SK-N-MC (cell line): Measurements from ENCODE around the gene APOA4.

ENCODE experiments used
- DNase-seq: peaks from one replicate; pipeline ENCODE4 v3.0.0-alpha.2; 2011; ENCODE audit warnings: low read depth, low spot score
- H3K27ac ChIP-seq: fragments of 200-600 bp; sonication (generic); 2 replicates; pipeline ENCODE4 v1.5.1; 2016; ENCODE audit warnings: mixed run types
- H3K36me3 ChIP-seq: fragments of 200-600 bp; sonication (generic); 2 replicates; pipeline ENCODE4 v1.6.1; 2017; ENCODE audit warnings: antibody characterized with exemption, low read length, mixed read lengths; ENCODE audit not compliant: insufficient read depth
- H3K4me3 ChIP-seq: fragments of 200-600 bp; sonication (generic); 2 replicates; pipeline ENCODE4 v1.5.1; 2016
- H3K9ac ChIP-seq: fragments of 200-600 bp; sonication (generic); 2 replicates; pipeline ENCODE4 v1.8.0; 2017; ENCODE audit warnings: mixed run types, mixed read lengths; ENCODE audit not compliant: insufficient read length
- H3K9me3 ChIP-seq: fragments of 200-600 bp; sonication (generic); 2 replicates; pipeline ENCODE4 v1.6.1; 2017; ENCODE audit warnings: low read depth, mild to moderate bottlenecking, antibody characterized with exemption, low read length, moderate library complexity, mixed read lengths
- EZH2 ChIP-seq: fragments of 200-600 bp; sonication (generic); IDR thresholded peaks from one replicate; pipeline ENCODE4 v1.6.1; 2017; ENCODE audit warnings: antibody characterized with exemption
- FOXP2 ChIP-seq: optimal IDR thresholded peaks from 2 replicates; pipeline ENCODE3; 2011; ENCODE audit warnings: mild to moderate bottlenecking, moderate library complexity; ENCODE audit not compliant: insufficient read depth; ENCODE audit errors: extremely low read length, control extremely low read depth
- POLR2AphosphoS5 ChIP-seq: IDR thresholded peaks from 2 replicates; pipeline ENCODE4 v1.6.1; 2012; ENCODE audit warnings: mild to moderate bottlenecking, low read depth, low read length, borderline replicate concordance

APOA4 gene

DNA sequence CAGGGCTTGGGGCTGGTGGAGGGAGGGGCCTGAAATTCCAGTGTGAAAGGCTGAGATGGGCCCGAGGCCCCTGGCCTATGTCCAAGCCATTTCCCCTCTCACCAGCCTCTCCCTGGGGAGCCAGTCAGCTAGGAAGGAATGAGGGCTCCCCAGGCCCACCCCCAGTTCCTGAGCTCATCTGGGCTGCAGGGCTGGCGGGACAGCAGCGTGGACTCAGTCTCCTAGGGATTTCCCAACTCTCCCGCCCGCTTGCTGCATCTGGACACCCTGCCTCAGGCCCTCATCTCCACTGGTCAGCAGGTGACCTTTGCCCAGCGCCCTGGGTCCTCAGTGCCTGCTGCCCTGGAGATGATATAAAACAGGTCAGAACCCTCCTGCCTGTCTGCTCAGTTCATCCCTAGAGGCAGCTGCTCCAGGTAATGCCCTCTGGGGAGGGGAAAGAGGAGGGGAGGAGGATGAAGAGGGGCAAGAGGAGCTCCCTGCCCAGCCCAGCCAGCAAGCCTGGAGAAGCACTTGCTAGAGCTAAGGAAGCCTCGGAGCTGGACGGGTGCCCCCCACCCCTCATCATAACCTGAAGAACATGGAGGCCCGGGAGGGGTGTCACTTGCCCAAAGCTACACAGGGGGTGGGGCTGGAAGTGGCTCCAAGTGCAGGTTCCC lies 6.5 kb upstream of the APOA4 start, which contains the start of gene APOC3:
APOC3 (plus strand) TSS at position 383 of the 659 bp plus-strand sequence. CDS start 676 bp downstream, outside the sequence.
- Histone ChIP-seq H3K27ac (no peak within 1 kb of the TSS), H3K9me3 (no peaks in the 10 kb centered on the region), H3K9ac (no peak within 1 kb of the TSS), H3K4me3 (no peak within 1 kb of the TSS), H3K36me3 (no peaks in the 10 kb centered on the region)
- no peak for TF ChIP-seq FOXP2
- TF ChIP-seq POLR2AphosphoS5 = no peak
- DNase-seq = no peak

DNA sequence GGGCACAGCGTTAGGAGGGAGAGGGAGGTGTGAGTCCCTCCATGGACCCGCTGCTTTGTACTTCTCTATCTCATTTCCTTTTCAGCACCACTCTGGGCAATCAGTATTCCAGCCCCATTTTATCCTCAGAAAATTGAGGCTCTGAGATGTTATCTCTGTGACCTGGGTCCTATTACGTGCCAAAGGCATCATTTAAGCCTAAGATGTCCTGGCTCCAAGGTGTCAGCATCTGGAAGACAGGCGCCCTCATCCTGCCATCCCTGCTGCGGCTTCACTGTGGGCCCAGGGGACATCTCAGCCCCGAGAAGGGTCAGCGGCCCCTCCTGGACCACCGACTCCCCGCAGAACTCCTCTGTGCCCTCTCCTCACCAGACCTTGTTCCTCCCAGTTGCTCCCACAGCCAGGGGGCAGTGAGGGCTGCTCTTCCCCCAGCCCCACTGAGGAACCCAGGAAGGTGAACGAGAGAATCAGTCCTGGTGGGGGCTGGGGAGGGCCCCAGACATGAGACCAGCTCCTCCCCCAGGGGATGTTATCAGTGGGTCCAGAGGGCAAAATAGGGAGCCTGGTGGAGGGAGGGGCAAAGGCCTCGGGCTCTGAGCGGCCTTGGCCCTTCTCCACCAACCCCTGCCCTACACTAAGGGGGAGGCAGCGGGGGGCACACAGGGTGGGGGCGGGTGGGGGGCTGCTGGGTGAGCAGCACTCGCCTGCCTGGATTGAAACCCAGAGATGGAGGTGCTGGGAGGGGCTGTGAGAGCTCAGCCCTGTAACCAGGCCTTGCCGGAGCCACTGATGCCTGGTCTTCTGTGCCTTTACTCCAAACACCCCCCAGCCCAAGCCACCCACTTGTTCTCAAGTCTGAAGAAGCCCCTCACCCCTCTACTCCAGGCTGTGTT lies 5.8 kb upstream of the APOA4 start:
- H3K36me3 ChIP-seq = no peaks in the 10 kb centered on the region
- TF ChIP-seq FOXP2 = no peak
- TF ChIP-seq POLR2AphosphoS5 = no peak
- no peak for TF ChIP-seq EZH2
- DNase-seq = no peak
- no peak overlapping the region for H3K4me3 ChIP-seq
- H3K27ac ChIP-seq = no peak overlapping the region
- H3K9ac ChIP-seq = no peak overlapping the region
- no peaks in the 10 kb centered on the region for H3K9me3 ChIP-seq

DNA sequence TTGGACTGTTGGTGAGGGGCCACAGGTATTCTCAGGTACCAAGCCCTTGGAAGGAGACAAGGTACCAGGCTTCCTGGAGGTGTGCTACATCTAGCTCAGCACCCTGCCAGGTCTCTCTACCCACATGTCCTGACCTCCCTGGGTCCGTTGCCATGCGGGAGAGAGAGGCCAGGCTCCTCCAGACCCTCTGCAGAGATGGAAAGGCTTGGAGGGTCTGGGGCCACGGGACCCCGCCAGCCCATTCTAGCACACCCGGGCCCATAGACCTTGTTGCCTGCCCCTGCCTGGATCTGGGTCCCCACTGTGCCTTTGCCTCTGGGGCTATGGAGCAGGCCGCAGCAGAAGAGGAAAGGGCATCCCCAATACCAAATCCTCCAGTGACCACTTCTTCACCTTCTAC lies 4.4 kb upstream of the APOA4 start:
- no peak overlapping the region for H3K27ac ChIP-seq

DNA sequence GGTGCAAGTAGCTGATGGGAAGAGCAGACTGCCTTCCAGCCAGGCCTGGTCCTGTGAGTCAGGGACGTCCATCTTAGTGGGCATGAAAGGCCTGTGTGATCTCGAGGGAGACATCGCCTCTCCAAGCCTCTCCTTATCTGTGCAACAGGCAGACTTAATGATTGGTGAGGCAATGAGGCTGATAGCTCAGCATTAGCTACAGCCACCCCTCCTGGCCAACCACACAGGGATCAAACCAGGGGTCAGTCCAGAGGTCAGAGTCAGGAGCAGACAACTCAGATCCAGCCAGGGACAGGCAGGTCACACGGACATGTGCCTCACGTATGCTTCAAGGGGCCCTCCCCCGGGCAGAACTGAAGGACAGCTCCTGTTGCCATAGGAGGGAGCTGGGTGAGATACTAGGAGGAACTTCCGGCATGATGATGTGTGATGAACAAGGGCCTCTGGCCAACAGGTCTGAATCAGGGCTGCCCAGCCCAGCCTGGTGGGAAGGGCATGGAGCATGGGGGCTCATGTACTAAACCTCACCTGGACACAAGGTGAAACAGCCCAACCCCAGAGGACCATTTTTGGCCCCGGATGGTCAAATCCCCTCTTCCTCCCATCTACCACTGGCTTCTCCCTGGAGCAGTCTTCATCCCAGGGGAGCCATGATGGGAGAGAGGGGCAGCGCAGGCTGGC lies 3.8 kb upstream of the APOA4 start:
- H3K4me3 ChIP-seq = no peak overlapping the region

More for the DNA sequence above, 4.4 kb upstream of the APOA4 start:
- Histone ChIP-seq H3K9me3 (no peaks in the 10 kb centered on the region), H3K36me3 (no peaks in the 10 kb centered on the region), H3K4me3 (no peak overlapping the region), H3K9ac (no peak overlapping the region)
- no peak for DNase-seq
- no peak for TF ChIP-seq FOXP2
- no peak for TF ChIP-seq POLR2AphosphoS5
- TF ChIP-seq EZH2 = no peak

DNA sequence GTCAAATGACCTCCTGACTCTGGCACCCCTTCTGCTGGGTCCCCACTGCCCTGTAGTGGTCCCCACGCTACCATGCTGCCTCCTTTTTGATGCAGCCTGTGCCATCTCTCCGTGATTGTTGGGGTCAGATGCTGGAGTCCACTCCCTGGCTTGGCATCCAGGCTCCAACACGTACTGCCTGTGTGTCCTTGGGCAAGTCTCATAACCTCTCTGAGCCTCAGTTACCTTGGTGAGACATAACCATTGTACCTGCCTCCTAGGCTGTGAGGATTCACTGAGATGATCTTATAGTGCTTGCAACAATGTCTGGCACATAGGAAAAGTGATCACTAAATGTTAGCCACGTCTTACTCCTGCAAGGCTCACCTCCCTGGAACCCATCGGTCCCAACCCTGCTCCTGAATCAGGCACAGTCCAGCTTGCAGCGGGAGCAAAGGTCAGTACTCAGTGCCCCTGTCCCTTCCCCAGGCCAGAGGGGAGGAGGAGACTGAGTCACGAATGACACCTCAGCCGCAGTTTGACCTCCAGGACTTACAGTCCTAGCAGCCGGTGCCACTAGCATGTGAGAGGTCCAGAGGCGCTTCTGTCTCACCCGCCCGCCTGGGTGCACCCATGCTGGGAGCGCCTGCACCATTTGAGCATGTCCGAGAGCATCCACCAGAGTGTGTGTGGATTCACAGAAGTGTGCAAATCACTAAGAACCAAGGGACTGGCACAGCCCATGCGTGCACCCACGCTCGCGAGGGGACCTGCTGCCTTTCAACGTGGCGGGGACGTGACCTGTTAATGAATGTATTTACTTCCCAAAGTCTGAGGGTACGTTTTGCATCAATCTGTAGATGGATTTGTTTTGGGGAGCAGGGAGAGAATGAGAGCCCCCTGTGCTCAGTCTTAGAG lies 3.0 kb upstream of the APOA4 start:
- no peak overlapping the region for H3K27ac ChIP-seq
- no peak for DNase-seq
- H3K9ac ChIP-seq = no peak overlapping the region
- no peaks in the 10 kb centered on the region for H3K36me3 ChIP-seq
- H3K9me3 ChIP-seq = no peaks in the 10 kb centered on the region
- no peak overlapping the region for H3K4me3 ChIP-seq
- TF ChIP-seq POLR2AphosphoS5 (no peak), FOXP2 (no peak), EZH2 (no peak)

More for the DNA sequence above, 3.8 kb upstream of the APOA4 start:
- DNase-seq = no peak
- H3K9me3 ChIP-seq = no peaks in the 10 kb centered on the region
- H3K27ac ChIP-seq = no peak overlapping the region
- no peaks in the 10 kb centered on the region for H3K36me3 ChIP-seq
- no peak overlapping the region for H3K9ac ChIP-seq
- no peak for TF ChIP-seq EZH2

DNA sequence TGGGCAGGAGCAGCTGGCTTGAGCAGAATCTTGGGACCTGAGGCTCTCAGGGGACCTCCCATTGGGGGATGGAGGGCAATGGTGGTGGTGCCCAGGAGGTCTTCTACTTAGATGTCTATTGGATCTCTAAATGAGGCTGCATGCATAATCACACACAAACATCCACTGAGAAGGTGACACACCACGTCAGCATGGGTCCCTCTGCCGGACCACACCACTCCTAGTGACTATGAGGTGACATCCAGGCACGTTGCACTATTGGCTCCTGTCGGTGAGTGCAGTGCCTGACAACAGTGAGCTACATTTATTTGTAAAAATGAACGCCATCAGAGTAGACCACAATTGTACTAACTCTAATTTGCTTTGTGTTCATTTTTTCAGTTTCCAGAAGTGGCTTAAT lies 2.3 kb upstream of the APOA4 start:
- H3K27ac ChIP-seq = no peak overlapping the region
- H3K9me3 ChIP-seq = no peaks in the 10 kb centered on the region
- H3K9ac ChIP-seq = no peak overlapping the region
- H3K36me3 ChIP-seq = no peaks in the 10 kb centered on the region
- TF ChIP-seq EZH2 (no peak), FOXP2 (no peak), POLR2AphosphoS5 (no peak)
- no peak overlapping the region for H3K4me3 ChIP-seq
- no peak for DNase-seq

DNA sequence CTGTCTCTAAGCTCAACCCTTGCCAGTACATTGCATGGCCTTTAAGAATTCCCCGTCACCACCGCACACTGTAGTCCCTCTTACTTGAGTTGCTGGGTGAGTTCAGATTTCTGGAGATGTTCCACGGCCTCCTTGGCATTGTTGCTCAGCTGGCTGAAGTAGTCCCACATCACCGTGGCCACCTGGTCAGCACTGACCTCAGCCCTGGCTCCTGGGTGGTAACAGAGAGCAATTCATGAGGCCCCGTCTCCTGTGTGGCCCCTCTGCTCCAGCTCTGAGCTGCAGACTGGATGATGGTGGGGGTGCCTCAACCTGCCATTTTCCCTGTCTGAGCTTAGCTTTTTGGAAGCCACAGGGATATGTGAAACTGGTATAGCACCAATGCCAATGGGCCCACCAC lies 529 bp downstream of the APOA4 start:
- no peak for DNase-seq
- no peaks in the 10 kb centered on the region for H3K36me3 ChIP-seq
- no peak overlapping the region for H3K27ac ChIP-seq
- TF ChIP-seq EZH2 = no peak
- TF ChIP-seq FOXP2 = no peak
- TF ChIP-seq POLR2AphosphoS5 = no peak
- H3K4me3 ChIP-seq = no peak overlapping the region
- no peaks in the 10 kb centered on the region for H3K9me3 ChIP-seq
- no peak overlapping the region for H3K9ac ChIP-seq
